K562 (cell line): ENCODE data around the gene MYO1D. TPM values are rescaled to one million over a fixed set of nuclear protein-coding genes. Genes with fewer than 3 reads are reported as not detected.
A peak's percentile ranks its signal among the peaks of the same experiment; 100 is the strongest.

Source experiments
- E2F5 ChIP-seq: sonication (generic); formaldehyde crosslinking; IDR thresholded peaks from 2 replicates; pipeline ENCODE4 v1.8.0; 2022; ENCODE audit warnings: mild to moderate bottlenecking, missing genetic modification reagents
- ETS1 ChIP-seq: conservative IDR thresholded peaks from 2 replicates; pipeline ENCODE4 v1.6.1; 2011; ENCODE audit warnings: low read depth, mild to moderate bottlenecking, low read length; ENCODE audit not compliant: control insufficient read depth
- FOXM1 ChIP-seq, 2 experiments: fragments of 450-650 bp in 1 of 2; sonication (generic) in 1 of 2; formaldehyde crosslinking in 1 of 2; IDR thresholded peaks; 2 replicates each; pipeline versions ENCODE4 v1.6.1 to v1.9.0; 2017 to 2022; ENCODE audit warnings: low read depth in 2 of 2, mild to moderate bottlenecking in 2 of 2, missing genetic modification reagents in 1 of 2, moderate library complexity in 1 of 2
- KAT2B ChIP-seq: IDR thresholded peaks from one replicate; pipeline ENCODE4 v1.6.1; 2012; ENCODE audit warnings: low read depth, mild to moderate bottlenecking, control low read depth, inconsistent platforms, low read length, moderate library complexity
- NR2F6 ChIP-seq: fragments of 450-650 bp; formaldehyde crosslinking; IDR thresholded peaks from 2 replicates; pipeline ENCODE4 v1.4.0; 2020; ENCODE audit warnings: mild to moderate bottlenecking
- NR3C1 ChIP-seq: sonication (generic); formaldehyde crosslinking; IDR thresholded peaks from 2 replicates; pipeline ENCODE4 v1.8.1; 2022; ENCODE audit warnings: missing genetic modification reagents
- SMARCB1 ChIP-seq: IDR thresholded peaks from 2 replicates; pipeline ENCODE4 v1.6.1; 2011; ENCODE audit warnings: improper control_type of control experiment, low read depth; ENCODE audit not compliant: insufficient read length
- ZBTB9 ChIP-seq: fragments of 450-650 bp; formaldehyde crosslinking; IDR thresholded peaks from 2 replicates; pipeline ENCODE4 v1.4.0; 2020; ENCODE audit warnings: mild to moderate bottlenecking, moderate library complexity
- ZNF592 ChIP-seq: fragments of 450-650 bp; IDR thresholded peaks from 2 replicates; pipeline ENCODE4 v1.6.1; 2017; ENCODE audit warnings: antibody characterized with exemption, mild to moderate bottlenecking
- polyA plus RNA-seq, 8 experiments: library from polyadenylated mRNA; depleted of rRNA in 4 of 8; stranded (reverse) in 5 of 8; unstranded in 3 of 8; fragments of >200 nt; fragmentation: Nextera tagmentation in 2 of 8; fragmentation: Illumina TruSeq in 1 of 8; extraction: Ambion mirVana in 2 of 8; extraction: Trizol in 1 of 8; gene quantifications; 2 replicates each; pipeline versions ENCODE4 v1.2.1 to v1.2.3, GENCODE V29; 2011 to 2014; ENCODE audit warnings: inconsistent platforms in 1 of 8, missing spikeins in 1 of 8
- total RNA-seq, 7 experiments: library from RNA; depleted of rRNA in 6 of 7; stranded (reverse); fragments of >200 nt in 6 of 7; fragmentation: Illumina TruSeq in 2 of 7; extraction: Trizol in 2 of 7; gene quantifications; 2 replicates each; pipeline versions ENCODE4 v1.2.1 to v1.2.3, GENCODE V29; 2011 to 2021; ENCODE audit warnings: low replicate concordance in 1 of 7
- TF ChIP-seq, protein P1 (sequence below): fragments of 200-400 bp; formaldehyde crosslinking; IDR thresholded peaks from 2 replicates; pipeline ENCODE4 v1.6.1; 2017; ENCODE audit warnings: mild to moderate bottlenecking, low read depth, low read length, moderate library complexity

The MYO1D gene
- total and polyA plus RNA-seq, 9 of the 15 experiments (the other 6 are each of a cell fraction or from before 2014, with no cell fraction given): 2.1 to 71.2 (median 45.4) TPM

- no peak for TF ChIP-seq FOXM1 (IDR thresholded peaks at IDR 0.05; ENCODE audit: low read depth)
- no peak for TF ChIP-seq FOXM1 (CRISPR knock-in tag; IDR thresholded peaks at IDR 0.05; ENCODE audit: low read depth)
- no peak for TF ChIP-seq ETS1
- TF ChIP-seq, protein P1, sequence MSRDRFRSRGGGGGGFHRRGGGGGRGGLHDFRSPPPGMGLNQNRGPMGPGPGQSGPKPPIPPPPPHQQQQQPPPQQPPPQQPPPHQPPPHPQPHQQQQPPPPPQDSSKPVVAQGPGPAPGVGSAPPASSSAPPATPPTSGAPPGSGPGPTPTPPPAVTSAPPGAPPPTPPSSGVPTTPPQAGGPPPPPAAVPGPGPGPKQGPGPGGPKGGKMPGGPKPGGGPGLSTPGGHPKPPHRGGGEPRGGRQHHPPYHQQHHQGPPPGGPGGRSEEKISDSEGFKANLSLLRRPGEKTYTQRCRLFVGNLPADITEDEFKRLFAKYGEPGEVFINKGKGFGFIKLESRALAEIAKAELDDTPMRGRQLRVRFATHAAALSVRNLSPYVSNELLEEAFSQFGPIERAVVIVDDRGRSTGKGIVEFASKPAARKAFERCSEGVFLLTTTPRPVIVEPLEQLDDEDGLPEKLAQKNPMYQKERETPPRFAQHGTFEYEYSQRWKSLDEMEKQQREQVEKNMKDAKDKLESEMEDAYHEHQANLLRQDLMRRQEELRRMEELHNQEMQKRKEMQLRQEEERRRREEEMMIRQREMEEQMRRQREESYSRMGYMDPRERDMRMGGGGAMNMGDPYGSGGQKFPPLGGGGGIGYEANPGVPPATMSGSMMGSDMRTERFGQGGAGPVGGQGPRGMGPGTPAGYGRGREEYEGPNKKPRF: no peak
- no peak for TF ChIP-seq SMARCB1
- no peak for TF ChIP-seq KAT2B
- no peak for TF ChIP-seq E2F5 (CRISPR knock-in tag)
- no peak for TF ChIP-seq ZBTB9 (CRISPR knock-in tag)
- TF ChIP-seq NR2F6: no peak
- TF ChIP-seq ZNF592: 0 out of 2 replicates have a peak, but pooled peaks have one; percentile 26
- TF ChIP-seq NR3C1 (CRISPR knock-in tag): no peak
Measured at GRCh38 chr17:32910769-32911168, 33.8 kb upstream of the MYO1D start (continued).
